Neural progenitor cell (in vitro differentiated cells): ENCODE measurements around the gene OTUD4. TPM values are rescaled to one million over a fixed set of nuclear protein-coding genes. Genes with fewer than 3 reads are reported as not detected.

ENCODE experiments used
- DNase-seq: peaks from one replicate; pipeline ENCODE4 v3.0.0-alpha.2; 2016; ENCODE audit warnings: low spot score
- H2AFZ ChIP-seq: fragments of 200-600 bp; sonication (generic); replicated peaks from 2 replicates; pipeline ENCODE4 v1.6.1; 2016; ENCODE audit warnings: antibody characterized with exemption
- H3F3A ChIP-seq: fragments of 200-600 bp; sonication (generic); 2 replicates; pipeline ENCODE4 v1.6.1; 2016; ENCODE audit warnings: antibody characterized with exemption, low read depth
- H3K27ac ChIP-seq: fragments of 200-600 bp; sonication (generic); 2 replicates; pipeline ENCODE4 v1.5.1; 2016; ENCODE audit warnings: mild to moderate bottlenecking
- H3K27me3 ChIP-seq: fragments of 200-600 bp; sonication (generic); 2 replicates; pipeline ENCODE4 v1.6.1; 2016; ENCODE audit warnings: mild to moderate bottlenecking, moderate library complexity
- H3K36me3 ChIP-seq: fragments of 200-600 bp; sonication (generic); 2 replicates; pipeline ENCODE4 v1.5.1; 2016
- H3K4me1 ChIP-seq: fragments of 200-600 bp; sonication (generic); 2 replicates; pipeline ENCODE4 v1.6.1; 2016; ENCODE audit warnings: mixed run types
- H3K4me2 ChIP-seq: fragments of 200-600 bp; sonication (generic); 2 replicates; pipeline ENCODE4 v1.6.1; 2016
- H3K4me3 ChIP-seq: fragments of 200-600 bp; sonication (generic); 2 replicates; pipeline ENCODE4 v1.5.1; 2016
- H3K79me2 ChIP-seq: fragments of 200-600 bp; sonication (generic); 2 replicates; pipeline ENCODE4 v1.6.1; 2016; ENCODE audit warnings: low read depth
- H3K9ac ChIP-seq: fragments of 200-600 bp; sonication (generic); 2 replicates; pipeline ENCODE4 v1.6.1; 2016
- H3K9me3 ChIP-seq: fragments of 200-600 bp; sonication (generic); 2 replicates; pipeline ENCODE4 v1.5.1; 2016; ENCODE audit warnings: low read depth
- H4K20me1 ChIP-seq: fragments of 200-600 bp; sonication (generic); 2 replicates; pipeline ENCODE4 v1.6.1; 2016; ENCODE audit warnings: low read depth
- H3K27ac Mint-ChIP-seq: 3 replicates; pipeline ENCODE4 v1.8.0; 2021; ENCODE audit warnings: mixed read lengths
- H3K27me3 Mint-ChIP-seq: 2 replicates; pipeline ENCODE4 v1.8.0; 2022; ENCODE audit warnings: low read depth, mild to moderate bottlenecking, inconsistent platforms, moderate library complexity, mixed read lengths; ENCODE audit not compliant: insufficient read depth
- H3K36me3 Mint-ChIP-seq: 3 replicates; pipeline ENCODE4 v1.8.0; 2021; ENCODE audit warnings: mixed read lengths
- H3K4me1 Mint-ChIP-seq: 3 replicates; pipeline ENCODE4 v1.8.0; 2021; ENCODE audit warnings: mixed read lengths
- H3K4me3 Mint-ChIP-seq: 3 replicates; pipeline ENCODE4 v1.8.0; 2021; ENCODE audit warnings: mild to moderate bottlenecking, moderate library complexity, mixed read lengths
- H3K9me3 Mint-ChIP-seq: 3 replicates; pipeline ENCODE4 v1.8.0; 2020; ENCODE audit warnings: mixed read lengths
- CTCF ChIP-seq: fragments of 200-600 bp; sonication (generic); IDR thresholded peaks from 2 replicates; pipeline ENCODE4 v1.5.1; 2017; ENCODE audit warnings: antibody characterized with exemption, mild to moderate bottlenecking
- EZH2 ChIP-seq: fragments of 200-600 bp; sonication (generic); IDR thresholded peaks from 2 replicates; pipeline ENCODE4 v1.6.1; 2017; ENCODE audit warnings: antibody characterized with exemption, mild to moderate bottlenecking, moderate library complexity
- EZH2phosphoT487 ChIP-seq: fragments of 200-600 bp; sonication (generic); IDR thresholded peaks from 2 replicates; pipeline ENCODE4 v1.6.1; 2017; ENCODE audit warnings: antibody characterized with exemption
- total RNA-seq: library from RNA; depleted of rRNA; stranded (reverse); fragments of >200 nt; gene quantifications from 2 replicates; pipeline ENCODE4 v1.2.3, GENCODE V29; 2015; ENCODE audit warnings: low replicate concordance

Gene OTUD4
- total RNA-seq, 1 donor from 2014 or later: 34.3 TPM

GRCh38 chr4:145125396-145125795 lies 55.0 kb downstream of the OTUD4 start:
- Histone ChIP-seq H3F3A (no peaks in the 10 kb centered on the region), H3K79me2 (no peaks in the 10 kb centered on the region), H3K4me3 (no peak overlapping the region), H3K27ac (no peak overlapping the region), H3K4me1 (no peaks in the 10 kb centered on the region), H3K9me3 (no peaks in the 10 kb centered on the region), H2AFZ (no peak overlapping the region), H3K9ac (no peak overlapping the region), H3K36me3 (peaks cover 48% of the 10 kb centered on the region), H3K27me3 (no peaks in the 10 kb centered on the region), H4K20me1 (no peaks in the 10 kb centered on the region), H3K4me2 (no peak overlapping the region)
- DNase-seq: no peak
- Mint-ChIP-seq H3K4me3 (no peak overlapping the region), H3K9me3 (no peaks in the 10 kb centered on the region), H3K27ac (no peak overlapping the region), H3K4me1 (no peaks in the 10 kb centered on the region), H3K36me3 (peaks cover 19% of the 10 kb centered on the region), H3K27me3 (no peaks in the 10 kb centered on the region)
- TF ChIP-seq EZH2phosphoT487 (no peak), EZH2 (no peak), CTCF (no peak)

GRCh38 chr4:145108128-145108527 lies 72.3 kb downstream of the OTUD4 start:
- peaks cover 30% of the 10 kb centered on the region for H3K79me2 ChIP-seq
- Mint-ChIP-seq H3K27ac (no peak overlapping the region), H3K4me1 (no peaks in the 10 kb centered on the region), H3K36me3 (peaks cover 25% of the 10 kb centered on the region), H3K9me3 (no peaks in the 10 kb centered on the region), H3K27me3 (no peaks in the 10 kb centered on the region), H3K4me3 (no peak overlapping the region)
- H4K20me1 ChIP-seq: no peaks in the 10 kb centered on the region
- no peak overlapping the region for H3K27ac ChIP-seq
- no peak overlapping the region for H2AFZ ChIP-seq
- H3K36me3 ChIP-seq: peaks cover 46% of the 10 kb centered on the region
- H3K9ac ChIP-seq: no peak overlapping the region
- no peaks in the 10 kb centered on the region for H3K4me1 ChIP-seq
- TF ChIP-seq EZH2 (no peak), EZH2phosphoT487 (no peak), CTCF (no peak)
- no peaks in the 10 kb centered on the region for H3K9me3 ChIP-seq
- no peak overlapping the region for H3K4me3 ChIP-seq
- H3K4me2 ChIP-seq: no peak overlapping the region
- no peaks in the 10 kb centered on the region for H3K27me3 ChIP-seq
- no peaks in the 10 kb centered on the region for H3F3A ChIP-seq
- DNase-seq: no peak

DNA sequence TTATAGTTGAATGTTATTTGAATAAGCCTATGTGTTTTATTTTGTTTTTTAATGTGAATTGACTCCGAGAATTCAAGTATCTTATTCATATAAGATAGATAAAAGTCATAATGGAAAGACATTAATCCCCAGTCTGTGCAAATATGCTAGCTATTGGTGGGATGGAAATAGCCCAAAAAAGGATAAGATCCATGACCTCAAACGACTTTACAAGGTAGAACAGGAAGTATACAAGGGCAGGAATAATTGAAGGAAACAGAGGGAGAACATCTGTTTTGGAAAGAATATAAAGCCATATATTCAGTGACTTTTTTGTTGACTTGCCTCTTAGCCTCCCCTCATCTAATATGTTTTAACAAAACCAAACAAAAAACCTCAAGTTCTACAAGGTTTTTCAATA lies 73.3 kb downstream of the OTUD4 start:
- Mint-ChIP-seq H3K9me3 (no peaks in the 10 kb centered on the region), H3K36me3 (peaks cover 19% of the 10 kb centered on the region), H3K4me1 (no peaks in the 10 kb centered on the region), H3K4me3 (no peak overlapping the region), H3K27me3 (no peaks in the 10 kb centered on the region), H3K27ac (no peak overlapping the region)
- Histone ChIP-seq H3K4me1 (no peaks in the 10 kb centered on the region), H3K4me2 (no peak overlapping the region), H3F3A (no peaks in the 10 kb centered on the region), H3K27ac (no peak overlapping the region), H4K20me1 (no peaks in the 10 kb centered on the region), H3K9me3 (no peaks in the 10 kb centered on the region), H3K79me2 (peaks cover 40% of the 10 kb centered on the region), H3K27me3 (no peaks in the 10 kb centered on the region), H3K4me3 (no peak overlapping the region), H3K36me3 (peaks cover 43% of the 10 kb centered on the region), H3K9ac (no peak overlapping the region), H2AFZ (no peak overlapping the region)
- TF ChIP-seq EZH2: no peak
- no peak for TF ChIP-seq CTCF
- TF ChIP-seq EZH2phosphoT487: no peak
- no peak for DNase-seq

GRCh38 chr4:145103496-145103895 lies 76.9 kb downstream of the OTUD4 start:
- H3K9me3 Mint-ChIP-seq: no peaks in the 10 kb centered on the region
- Histone ChIP-seq H3K79me2 (peaks cover 76% of the 10 kb centered on the region), H3K27ac (no peak overlapping the region), H3K4me3 (no peak overlapping the region), H3K4me1 (peaks cover 17% of the 10 kb centered on the region), H3K9ac (no peak overlapping the region), H3K9me3 (no peaks in the 10 kb centered on the region), H3F3A (no peaks in the 10 kb centered on the region), H2AFZ (no peak overlapping the region), H3K27me3 (no peaks in the 10 kb centered on the region), H3K4me2 (no peak overlapping the region), H4K20me1 (no peaks in the 10 kb centered on the region), H3K36me3 (peaks cover 24% of the 10 kb centered on the region)
- no peak for DNase-seq
- H3K4me3 Mint-ChIP-seq: no peak overlapping the region
- peaks cover 5% of the 10 kb centered on the region for H3K36me3 Mint-ChIP-seq
- peaks cover 13% of the 10 kb centered on the region for H3K4me1 Mint-ChIP-seq
- TF ChIP-seq EZH2: no peak
- TF ChIP-seq EZH2phosphoT487: no peak
- no peak for TF ChIP-seq CTCF
- H3K27ac Mint-ChIP-seq: no peak overlapping the region
- H3K27me3 Mint-ChIP-seq: no peaks in the 10 kb centered on the region
